ENCODE measurements around the gene CBX1.

The CBX1 gene
- total RNA-seq = 18.5 to 29.8 (median 26.1) reads per million in 4 donors

DNA sequence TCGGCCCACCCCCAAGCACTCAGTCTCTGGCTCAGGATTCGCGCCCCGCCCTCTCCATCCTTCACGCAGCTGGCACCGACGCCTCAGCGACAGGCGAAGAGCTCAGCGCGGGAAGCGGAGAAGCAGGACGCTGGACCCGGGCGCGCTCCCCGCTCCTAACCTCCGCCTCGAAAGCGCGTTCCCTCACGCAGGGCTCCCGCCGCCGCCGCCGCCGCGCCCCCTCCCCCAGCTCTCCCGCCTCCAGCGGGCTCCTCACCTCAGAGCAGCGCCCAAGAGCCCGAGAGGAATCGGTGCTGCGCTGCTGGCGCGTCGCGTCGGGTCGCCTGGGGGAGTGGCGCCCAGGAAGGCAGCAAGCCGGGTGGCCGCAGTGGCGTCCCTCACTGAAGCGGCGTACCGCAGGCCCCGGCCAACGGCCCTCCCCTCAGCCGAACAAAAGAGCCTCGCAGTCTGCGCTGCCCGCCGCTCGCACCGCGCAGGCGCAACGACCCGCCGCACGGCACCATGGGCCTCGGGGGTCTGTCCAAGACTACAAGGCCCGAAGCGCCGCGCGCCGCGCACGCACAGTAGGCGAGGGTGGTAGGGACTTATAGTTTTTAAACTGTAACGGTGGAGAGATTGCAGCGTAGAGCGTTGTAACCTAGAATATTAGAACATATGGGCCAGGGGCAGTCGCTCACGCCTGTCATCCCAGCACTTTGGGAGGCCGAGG is at the start of gene CBX1:
Gene CBX1 (minus strand): TSS at position 467 of the 709 bp plus-strand sequence. CDS start 24,474 bp downstream, outside the sequence.
- peak; percentile 87 to 96 (median 89) for DNase-seq

DNA sequence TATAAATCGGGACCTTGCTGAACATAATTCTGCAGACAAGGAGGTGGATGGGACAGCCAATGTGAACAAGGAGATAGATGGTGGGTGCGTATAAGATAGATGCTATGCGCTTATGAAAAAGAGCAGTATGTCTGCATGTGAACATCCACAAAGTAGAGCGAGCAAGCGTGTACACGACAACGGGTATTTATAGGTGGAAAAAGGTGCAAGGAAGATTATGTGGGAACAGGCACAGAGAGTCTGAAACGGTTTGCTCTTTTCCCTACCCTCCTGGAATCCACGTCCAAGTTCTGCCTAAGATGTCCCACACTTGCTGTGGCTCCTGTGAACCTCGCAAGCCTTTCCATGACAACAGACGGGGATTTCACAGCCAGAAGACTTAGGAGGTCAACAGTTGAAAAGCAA is 49.3 kb upstream of the CBX1 start:
- no peak for DNase-seq

DNA sequence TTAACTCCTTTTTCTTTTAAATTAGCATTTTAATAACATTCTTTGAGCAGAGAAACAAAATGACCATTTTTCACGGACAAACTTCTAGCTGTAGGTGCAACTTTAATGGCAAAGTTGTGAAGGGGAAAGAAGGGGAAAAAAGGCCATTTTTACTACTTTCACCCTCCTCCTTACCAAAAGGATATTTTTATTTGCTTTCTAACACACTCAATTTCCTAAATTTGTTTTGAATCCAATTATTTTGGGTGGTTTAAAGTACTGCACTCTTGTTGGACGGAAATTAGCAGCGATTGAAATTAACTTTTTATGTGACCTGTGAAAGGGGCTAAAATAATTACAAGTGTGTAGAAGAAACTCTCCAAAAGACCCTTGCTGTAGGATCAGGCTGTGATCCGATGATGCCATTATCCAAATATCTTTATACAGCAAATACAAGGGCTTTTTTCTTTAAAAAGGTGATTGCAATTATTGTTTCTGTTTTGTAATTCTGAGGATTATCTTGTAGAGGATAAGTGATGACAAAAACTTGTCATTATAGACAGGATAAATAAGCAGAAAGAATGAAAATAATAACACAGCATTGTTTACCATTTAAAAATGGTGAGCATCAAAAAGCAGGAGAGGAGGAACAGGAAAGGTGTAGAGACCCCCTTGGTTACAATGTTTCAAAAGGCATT is 48.6 kb upstream of the CBX1 start:
- no peak for DNase-seq

DNA sequence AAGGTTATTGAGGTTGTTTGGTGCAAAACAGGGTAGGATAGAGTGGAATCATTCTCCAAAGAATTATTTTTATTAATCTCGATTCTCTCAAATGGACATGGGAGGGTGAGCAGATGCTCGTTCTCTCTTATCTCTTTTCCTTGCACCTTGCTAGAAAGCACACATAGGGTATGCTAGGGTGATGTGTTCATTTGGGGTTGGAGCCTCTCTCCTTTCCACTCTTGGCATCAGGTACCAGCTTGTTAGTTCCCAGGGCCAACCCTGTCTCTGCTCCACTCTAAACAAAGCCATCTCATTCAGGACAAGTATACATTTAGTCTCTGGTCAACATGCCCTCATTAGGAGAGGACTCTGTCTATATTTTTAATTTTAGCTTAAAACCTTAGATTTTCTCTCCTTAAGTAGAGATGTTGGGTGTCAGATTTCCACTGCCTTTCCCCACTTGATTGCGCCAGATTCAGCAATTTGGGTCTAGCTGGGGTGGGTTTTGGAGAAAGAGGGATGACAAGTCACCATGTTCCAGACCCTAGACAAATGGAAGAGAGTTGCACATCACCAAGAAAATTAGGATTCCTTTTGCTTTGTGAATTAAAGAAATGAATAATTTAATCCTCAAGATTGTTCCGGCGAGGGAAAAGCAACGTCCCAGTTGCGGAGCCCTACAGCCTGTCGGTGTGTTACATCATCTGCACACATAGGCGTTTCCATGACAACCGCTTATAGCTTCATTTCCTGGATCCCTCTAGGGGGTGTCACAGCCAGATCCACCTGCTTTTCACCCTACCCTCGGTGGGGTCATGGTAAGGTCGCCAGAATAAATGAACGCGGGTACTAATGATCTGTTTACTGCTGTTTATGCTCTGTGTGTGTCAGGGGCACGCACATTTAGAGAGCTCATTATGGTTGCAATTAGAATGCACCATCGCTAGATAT is 47.8 kb upstream of the CBX1 start:
- no peak for DNase-seq

DNA sequence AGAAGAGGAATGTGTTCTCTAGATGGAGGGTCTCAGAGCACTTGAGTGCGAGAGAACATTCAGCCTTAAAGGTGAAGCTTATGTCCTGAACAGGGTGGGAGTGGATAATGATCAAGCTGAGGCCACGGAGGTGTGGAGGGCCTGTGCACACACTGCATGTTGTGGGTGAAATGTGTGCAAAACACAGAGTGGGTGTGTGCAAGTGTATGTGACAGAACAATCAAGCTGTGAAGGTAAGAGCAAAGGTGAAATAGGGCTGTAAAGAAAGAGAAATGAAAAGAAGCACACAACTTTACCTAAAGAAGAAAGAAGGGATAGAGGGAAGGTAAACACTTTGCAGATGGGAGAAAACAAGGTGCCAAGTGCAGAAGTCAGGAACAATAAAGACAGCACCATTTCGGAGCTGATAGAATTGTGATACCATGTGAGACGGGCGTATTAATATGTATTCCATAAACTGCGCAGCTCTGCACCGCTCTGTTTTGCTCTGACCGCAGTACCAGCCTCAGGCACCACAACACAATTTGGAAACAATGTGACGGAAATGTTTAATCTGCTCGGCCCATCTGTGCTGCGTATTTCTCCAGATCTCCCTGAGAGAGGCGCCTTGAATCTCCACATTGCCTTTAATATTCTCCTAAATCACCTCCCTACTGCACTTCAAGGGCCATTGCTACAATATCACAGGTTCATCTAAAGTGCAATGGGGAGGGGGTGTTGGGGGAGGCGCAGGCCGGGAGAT is 46.9 kb upstream of the CBX1 start:
- DNase-seq = no peak

DNA sequence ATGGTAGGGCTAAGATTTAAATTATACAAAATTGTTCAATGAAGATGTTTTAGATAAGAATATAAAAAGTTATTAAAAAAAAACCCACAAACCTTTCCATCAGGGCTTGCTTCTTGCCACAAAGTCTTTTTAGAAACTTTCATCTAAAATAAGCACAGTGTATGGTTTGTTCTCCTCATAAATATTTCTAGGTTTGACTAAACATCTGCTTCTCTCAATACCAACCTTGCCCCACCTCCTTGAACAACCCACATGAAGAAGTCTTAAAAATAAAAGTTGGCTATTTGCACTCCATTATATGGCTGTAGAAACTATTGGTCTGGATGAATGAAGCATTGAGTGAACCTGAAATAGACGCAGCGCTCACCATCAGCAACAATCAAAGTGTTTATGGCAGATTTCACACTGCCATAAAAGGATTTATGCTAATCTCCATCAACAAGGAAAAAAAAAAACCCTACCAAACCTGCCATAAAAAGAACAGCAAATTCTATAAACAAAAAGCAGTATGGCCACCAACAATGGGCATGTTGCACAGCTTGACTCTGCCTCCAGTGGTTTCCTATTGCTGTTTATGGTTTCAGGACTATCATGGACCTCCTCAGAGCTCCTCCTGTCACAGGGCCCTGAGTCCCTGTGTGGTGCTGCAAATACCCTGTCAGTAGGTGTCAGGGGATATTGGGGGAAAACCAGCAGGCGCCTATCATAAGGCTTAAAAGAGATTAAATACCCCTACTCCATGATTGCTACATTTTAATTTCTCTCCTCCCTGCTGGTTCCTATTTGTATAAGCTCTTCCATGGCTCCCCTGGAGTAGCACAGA is 43.9 kb upstream of the CBX1 start:
- DNase-seq = no peak

DNA sequence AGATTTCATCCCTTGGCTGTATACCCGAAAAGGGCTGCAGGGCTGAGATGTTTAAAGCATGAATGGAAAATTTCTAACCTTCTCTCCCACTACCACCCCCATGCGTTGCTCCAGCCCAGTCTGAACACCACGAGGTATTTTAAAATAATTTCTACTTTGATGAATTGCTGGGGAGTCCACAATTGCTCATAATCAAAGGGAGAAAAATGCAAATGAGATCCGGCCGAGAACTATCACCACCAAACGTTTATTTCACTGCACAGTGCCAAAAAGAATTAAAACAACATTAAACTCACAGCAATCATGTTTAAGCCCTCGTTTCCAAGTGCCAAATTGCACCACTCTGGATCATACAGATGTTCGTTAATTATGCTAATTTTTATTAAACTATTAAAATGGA is 43.0 kb upstream of the CBX1 start:
- DNase-seq = no peak

DNA sequence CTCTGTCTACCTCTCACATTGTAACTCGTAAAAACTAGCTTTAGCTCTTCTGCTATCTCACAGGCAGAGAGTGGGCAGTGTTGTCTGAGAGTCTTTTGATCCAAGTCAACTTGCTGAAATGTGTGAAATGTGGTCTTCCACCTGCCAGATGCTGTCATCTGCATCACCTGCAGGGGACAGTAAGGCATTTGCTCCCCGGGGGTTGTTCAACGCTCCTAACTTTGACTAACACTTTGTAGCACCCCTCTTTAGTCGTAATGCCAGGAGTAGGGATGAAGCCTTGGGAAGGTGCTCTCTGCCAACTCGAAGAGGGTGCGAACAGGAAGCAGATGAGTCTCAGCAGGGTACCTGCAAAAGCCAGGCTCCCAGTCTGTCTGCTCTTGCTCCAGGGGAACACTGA is 42.4 kb upstream of the CBX1 start:
- no peak for DNase-seq

DNA sequence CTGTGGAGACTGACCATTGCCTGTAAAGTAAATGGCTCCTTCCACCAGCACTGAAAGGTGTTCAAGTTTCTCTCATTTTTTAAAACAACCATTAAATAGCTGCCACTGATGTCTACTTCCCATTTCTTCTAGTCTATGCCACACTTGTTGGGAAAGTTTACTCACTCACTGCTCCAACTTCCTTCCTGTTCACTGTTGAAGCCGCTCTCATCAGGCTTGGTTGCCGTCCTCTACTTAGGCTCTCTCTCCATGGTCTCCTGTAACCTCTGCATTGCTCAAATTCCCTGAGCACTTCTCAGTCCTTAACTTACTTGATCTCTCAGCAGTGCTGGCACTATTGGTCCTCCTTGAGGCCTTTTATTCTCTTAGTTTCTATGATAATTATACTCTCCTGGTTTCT is 38.7 kb upstream of the CBX1 start:
- no peak for DNase-seq

DNA sequence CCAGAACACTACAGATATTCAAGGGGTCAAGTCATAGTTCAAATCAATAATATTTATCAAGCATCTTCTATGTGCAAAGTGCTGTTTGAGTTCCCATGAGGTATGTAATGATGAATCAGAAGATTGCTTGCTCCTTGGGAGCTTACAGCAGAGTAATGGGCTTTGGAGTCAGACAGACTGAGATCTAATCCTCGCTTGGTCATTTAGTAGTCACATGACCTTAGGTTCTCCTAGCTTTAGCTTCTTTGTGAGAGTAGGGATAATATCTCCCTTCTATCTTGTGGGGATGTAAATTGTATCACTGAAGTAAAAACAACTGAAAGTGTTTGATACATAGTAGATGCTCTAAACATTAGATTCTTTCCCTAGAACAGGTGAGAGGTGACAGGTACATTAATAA is 36.4 kb upstream of the CBX1 start:
- DNase-seq = no peak

DNA sequence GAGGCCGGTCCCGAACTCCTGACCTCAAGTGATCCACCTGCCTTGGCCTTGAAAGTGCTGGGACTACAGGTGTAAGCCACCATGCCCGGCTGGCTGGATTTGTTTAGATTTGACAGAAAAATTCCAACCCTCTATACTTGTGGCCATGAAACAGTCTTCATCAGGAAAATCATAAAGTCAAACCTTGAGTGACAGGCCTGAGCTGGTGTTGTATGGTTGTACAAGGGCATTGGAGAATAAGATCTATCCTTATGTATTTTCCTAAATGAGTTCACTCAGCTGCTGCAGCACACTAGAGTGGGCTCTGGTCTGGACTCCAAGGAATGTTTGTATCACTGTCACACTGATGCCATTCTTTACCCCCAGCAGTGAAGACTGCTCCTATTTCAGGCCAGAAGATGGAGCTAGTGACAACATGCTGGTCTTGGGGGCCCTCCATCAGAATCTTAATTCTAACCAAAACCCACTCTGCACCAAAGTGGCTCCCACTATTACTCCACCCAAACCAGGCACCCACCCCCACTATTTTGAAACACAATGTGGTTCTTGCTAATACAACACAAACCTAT is 33.7 kb upstream of the CBX1 start:
- DNase-seq = no peak

DNA sequence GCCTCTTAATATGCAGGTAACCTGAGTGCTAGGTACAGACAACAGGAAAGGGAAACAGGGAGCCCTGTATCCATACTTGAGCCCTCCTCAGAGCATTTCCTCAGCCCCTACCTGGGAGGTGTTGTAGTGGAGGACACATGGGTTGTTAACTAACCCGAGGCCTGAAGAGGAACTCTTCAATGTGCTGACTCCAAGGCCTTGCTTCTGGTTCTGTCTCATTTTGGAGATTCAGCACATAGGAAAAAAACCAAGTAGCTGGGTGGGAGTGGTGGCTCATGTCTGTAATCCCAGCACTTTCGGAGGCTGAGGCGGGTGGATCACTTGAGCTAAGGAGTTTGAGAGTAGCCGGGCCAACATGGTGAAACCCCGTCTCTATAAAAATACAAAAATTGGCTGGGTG is 31.1 kb upstream of the CBX1 start:
- no peak for DNase-seq

DNA sequence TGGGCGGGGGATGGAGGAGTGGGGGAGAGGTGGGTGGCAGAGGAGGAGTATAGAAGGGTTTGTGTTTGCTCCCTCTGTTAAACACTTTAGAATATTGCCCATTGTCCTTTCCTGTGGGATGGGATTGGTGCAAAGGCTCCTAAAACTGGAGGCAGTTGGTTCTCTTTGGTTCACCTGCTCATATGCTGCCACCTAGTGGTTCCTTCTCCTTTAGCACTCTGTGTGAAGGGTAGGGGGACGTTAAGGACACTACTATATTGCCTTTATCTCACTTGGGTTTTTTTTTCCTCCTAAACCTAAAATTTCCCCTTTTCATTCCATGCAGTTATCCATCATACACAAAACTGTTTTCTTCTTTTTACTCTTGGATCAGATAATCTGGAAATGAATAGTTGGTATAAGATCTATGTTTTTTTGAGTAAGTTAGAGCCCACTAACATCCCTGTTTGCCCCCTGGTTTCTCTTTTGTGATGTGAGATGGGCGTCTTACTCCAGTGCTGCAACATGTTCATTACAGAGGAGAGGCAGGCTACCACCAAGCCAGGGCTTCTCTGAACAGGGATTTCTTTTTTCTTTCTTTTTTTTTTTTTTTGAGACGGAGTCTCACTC is 30.0 kb upstream of the CBX1 start:
- DNase-seq = peak in 4 of 5 donors; percentile 21 to 51 (median 44)

DNA sequence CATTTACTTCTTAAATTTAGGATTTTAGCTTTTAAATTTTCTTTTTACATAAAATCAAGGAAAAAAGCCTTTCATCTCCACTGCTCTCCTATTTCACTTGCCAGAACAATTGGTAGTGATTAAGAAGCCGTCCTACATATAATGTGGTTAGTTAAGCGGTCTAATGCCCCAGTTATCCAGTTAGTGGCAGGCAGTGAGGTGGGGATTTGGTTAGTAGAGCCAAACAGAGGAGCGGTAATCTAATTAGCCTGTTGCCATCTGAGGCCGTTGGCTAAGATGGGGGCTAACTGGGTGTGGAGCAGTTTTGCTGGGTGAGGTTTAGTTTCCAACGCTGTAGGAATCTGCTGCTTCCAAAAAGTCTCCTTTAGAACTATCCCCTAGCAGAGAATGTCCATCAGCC is 28.7 kb upstream of the CBX1 start:
- DNase-seq = no peak

DNA sequence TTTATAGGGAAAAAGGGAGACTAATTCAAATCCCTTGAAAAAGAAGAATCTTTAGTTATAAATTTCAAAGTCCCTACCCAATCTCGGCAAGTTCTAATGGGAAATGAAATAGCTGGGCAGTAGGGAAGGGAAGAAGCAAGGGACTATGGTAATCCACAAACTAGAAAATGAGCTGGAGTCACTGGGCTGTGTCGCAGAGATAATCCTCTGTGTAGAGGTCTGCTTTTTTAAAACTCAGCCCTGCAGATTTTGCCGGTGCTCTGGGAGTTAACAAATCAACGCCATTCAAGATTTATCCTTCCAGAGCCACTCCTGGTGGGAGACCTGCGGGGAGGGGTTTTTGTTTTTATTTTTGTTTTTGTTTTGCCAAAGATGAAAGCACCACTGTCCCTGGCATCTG is 27.1 kb upstream of the CBX1 start:
- no peak for DNase-seq

DNA sequence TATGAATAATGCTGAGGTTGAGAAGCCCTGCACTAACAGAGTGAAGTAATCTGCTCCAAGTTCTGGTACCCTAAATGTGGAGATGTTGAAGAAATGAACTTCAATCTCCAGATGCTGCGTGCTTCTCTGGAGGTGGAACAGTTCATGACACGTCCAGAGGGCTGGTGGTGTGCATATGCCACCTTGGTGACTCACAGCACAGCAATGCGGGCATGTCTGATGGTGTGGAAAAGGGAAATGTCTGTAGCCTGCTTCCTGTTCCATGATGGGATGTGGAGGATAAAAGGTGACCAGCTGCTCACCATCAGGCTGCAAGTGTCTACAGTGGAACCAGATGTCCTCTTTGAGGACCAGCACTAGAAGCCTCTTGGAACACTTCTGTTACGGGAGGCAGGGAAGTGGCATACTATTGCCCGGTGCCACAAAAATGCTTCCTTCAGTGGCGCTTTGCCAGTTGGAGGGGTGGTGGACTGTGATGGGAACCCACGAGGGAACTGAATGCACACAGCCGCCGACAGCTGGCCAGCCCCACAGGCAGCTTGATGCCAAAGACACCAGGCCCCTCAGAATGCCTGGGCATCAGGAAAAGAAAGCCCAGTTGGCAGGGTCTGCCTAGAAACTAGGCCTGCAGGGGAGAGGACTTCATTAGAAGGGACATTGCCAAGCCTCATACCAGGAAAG is 26.2 kb upstream of the CBX1 start:
- no peak for DNase-seq

DNA sequence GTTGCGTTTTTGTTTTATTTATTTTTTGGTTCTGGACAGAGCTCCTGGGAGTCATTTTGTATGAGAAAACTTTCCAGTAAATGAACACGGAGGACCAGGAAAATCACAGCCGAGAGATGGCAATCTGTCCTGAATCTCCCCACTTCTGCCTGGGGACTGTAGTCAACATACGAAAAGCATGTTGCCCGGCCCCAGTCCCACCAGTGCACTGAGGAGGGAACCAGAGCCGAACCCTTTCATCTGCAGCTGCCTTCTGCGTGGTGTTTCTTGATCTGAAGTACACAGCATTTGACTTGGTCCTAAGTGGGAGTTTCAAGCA is 25.2 kb upstream of the CBX1 start:
- DNase-seq = no peak

DNA sequence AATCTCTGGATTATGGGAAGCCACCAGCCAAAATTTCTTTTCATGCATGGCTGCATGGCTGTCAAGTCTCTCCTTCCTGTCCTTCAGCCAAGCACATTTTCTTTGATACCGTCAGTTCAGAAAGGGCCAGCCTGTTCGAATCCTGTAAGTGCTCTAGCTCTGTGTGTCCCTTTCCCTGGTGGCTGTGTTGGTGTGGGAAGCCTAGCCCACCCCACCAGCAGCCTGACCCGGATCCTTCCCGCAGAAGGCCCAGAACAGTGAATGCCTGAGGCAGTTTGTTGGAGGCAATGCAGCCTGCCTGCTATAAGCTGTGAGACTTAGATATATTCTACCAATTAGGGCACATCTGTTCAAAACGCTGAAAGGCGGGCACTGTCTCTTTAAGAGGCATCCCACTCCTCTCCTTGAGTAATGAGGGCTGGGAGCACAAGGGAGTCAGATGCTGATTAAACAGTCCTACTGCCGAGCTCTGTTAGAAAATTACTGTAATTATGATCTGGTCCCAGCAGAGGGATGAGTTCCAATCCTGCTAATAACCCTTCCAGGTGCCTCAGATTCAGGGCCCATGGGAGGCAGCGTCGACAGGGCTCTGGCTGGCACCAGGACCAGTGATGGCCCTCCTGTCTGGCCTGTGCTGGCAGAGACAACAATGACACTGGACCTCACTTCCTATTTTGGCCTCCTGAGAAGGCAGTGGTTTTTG is 24.7 kb upstream of the CBX1 start:
- DNase-seq = no peak

DNA sequence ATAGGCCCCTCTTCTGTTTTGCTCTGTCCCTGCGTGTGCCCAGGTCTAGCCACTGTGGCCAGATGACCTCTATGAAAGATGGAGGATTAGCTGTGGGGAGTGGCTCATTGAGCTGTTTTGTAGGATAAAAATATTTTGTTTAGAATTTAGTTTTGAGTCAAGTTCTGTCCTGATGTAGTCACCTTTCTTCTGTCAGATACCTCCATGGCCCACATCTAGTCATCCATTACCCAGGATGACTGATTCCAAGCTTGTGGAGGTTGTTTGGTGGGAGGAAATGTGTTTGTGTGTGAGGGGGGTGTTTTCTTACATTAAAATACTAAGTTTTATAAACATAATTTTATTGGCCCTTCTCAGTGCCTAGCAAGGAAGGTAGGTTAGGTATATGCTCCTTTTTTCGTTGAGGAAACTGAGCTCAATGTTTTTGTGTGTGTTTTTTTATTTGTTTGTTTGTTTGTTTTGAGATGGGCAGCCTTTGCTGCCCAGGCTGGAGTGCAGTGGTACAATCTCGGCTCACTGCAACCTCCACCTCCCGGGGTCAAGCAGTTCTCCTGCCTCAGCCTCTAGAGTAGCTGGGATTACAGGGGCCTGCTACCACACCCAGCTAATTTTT is 22.6 kb upstream of the CBX1 start:
- no peak for DNase-seq
